Body of pancreas (tissue), 4 donors: Measurements from ENCODE around the gene LRP1.

Source experiments
- CTCF ChIP-seq, 7 experiments: fragments of 450-650 bp in 4 of 7; fragments of 200-600 bp in 3 of 7; sonication (generic) in 3 of 7; IDR thresholded peaks; one replicate each; pipeline ENCODE4 v1.5.1; 2016 to 2019; ENCODE audit warnings: antibody characterized with exemption in 7 of 7
- POLR2A ChIP-seq, 3 donors: fragments of 450-650 bp; IDR thresholded peaks; one replicate each; pipeline ENCODE4 v1.6.1; 2016; ENCODE audit warnings: antibody characterized with exemption in 3 of 3, mild to moderate bottlenecking in 2 of 3

- TF ChIP-seq CTCF (IDR thresholded peaks at IDR 0.05) (peak; percentile 85 to 97 (median 92)), POLR2A (IDR thresholded peaks at IDR 0.05) (no peak)
These were observed 3.9 kb upstream of the LRP1 start for GRCh38 chr12:57124261-57124877.
